Measurements from ENCODE around the gene MRPL23. TPM values are rescaled to one million over a fixed set of nuclear protein-coding genes. Genes with fewer than 3 reads are reported as not detected.

The MRPL23 gene
- total RNA-seq, 1 donor from 2014 or later, result 163 TPM

- TF ChIP-seq, protein P1, sequence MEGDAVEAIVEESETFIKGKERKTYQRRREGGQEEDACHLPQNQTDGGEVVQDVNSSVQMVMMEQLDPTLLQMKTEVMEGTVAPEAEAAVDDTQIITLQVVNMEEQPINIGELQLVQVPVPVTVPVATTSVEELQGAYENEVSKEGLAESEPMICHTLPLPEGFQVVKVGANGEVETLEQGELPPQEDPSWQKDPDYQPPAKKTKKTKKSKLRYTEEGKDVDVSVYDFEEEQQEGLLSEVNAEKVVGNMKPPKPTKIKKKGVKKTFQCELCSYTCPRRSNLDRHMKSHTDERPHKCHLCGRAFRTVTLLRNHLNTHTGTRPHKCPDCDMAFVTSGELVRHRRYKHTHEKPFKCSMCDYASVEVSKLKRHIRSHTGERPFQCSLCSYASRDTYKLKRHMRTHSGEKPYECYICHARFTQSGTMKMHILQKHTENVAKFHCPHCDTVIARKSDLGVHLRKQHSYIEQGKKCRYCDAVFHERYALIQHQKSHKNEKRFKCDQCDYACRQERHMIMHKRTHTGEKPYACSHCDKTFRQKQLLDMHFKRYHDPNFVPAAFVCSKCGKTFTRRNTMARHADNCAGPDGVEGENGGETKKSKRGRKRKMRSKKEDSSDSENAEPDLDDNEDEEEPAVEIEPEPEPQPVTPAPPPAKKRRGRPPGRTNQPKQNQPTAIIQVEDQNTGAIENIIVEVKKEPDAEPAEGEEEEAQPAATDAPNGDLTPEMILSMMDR (IDR thresholded peaks at IDR 0.05; ENCODE audit: insufficient read depth, low read length, poor library complexity, severe bottlenecking), result no peak
- H3K27me3 ChIP-seq (ENCODE audit: control insufficient read depth, insufficient read depth, low read length), result peaks cover 5% of the 10 kb centered on the region
Observed at GRCh38 chr11:1908618-1909017, 38.5 kb upstream of the MRPL23 start.

GRCh38 chr11:1909524-1909923 lies 37.6 kb upstream of the MRPL23 start:
- Histone ChIP-seq H3K36me3 (ENCODE audit: control insufficient read depth, insufficient read depth, low read length) (no peaks in the 10 kb centered on the region), H3K4me3 (ENCODE audit: low read depth, low read length) (no peak overlapping the region), H3K27me3 (ENCODE audit: control insufficient read depth, insufficient read depth, low read length) (peaks cover 5% of the 10 kb centered on the region)
- DNase-seq (ENCODE audit: low read depth), result no peak
- TF ChIP-seq, protein P1 (IDR thresholded peaks at IDR 0.05; ENCODE audit: insufficient read depth, low read length, poor library complexity, severe bottlenecking), result no peak

More at GRCh38 chr11:1908618-1909017, 38.5 kb upstream of the MRPL23 start:
- Histone ChIP-seq H3K4me3 (ENCODE audit: low read depth, low read length) (no peak overlapping the region), H3K36me3 (ENCODE audit: control insufficient read depth, insufficient read depth, low read length) (no peaks in the 10 kb centered on the region)
- no peak for DNase-seq (ENCODE audit: low read depth)

GRCh38 chr11:1912289-1912878 lies 34.7 kb upstream of the MRPL23 start:
- TF ChIP-seq, protein P1 (IDR thresholded peaks at IDR 0.05; ENCODE audit: insufficient read depth, low read length, poor library complexity, severe bottlenecking), result no peak
- no peak overlapping the region for H3K4me3 ChIP-seq (ENCODE audit: low read depth, low read length)
- DNase-seq (ENCODE audit: low read depth), result no peak
- H3K27me3 ChIP-seq (ENCODE audit: control insufficient read depth, insufficient read depth, low read length), result no peaks in the 10 kb centered on the region
- H3K36me3 ChIP-seq (ENCODE audit: control insufficient read depth, insufficient read depth, low read length), result no peaks in the 10 kb centered on the region

- Histone ChIP-seq H3K4me3 (ENCODE audit: low read depth, low read length) (no peak overlapping the region), H3K27me3 (ENCODE audit: control insufficient read depth, insufficient read depth, low read length) (no peaks in the 10 kb centered on the region), H3K36me3 (ENCODE audit: control insufficient read depth, insufficient read depth, low read length) (no peaks in the 10 kb centered on the region)
- DNase-seq (ENCODE audit: low read depth), result no peak
- TF ChIP-seq, protein P1 (IDR thresholded peaks at IDR 0.05; ENCODE audit: insufficient read depth, low read length, poor library complexity, severe bottlenecking), result no peak
Observed at GRCh38 chr11:1913271-1914060, 33.7 kb upstream of the MRPL23 start.

DNA sequence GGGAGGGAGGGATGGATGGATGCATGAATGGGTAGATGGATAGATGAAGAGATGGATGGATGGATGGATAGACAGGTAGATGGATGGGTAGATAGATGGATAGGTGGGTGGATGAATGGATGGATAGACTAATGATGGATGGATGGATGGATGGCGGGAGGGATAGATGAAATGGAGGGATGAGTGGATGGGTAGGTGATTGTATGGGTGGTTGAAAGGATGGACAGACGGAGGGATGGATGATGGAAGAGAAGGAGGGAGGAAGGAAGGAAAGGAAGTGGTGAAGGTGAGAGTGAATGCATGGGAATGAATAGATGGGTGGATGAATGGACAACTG lies 31.4 kb upstream of the MRPL23 start:
- DNase-seq (ENCODE audit: low read depth), result no peak
- H3K36me3 ChIP-seq (ENCODE audit: control insufficient read depth, insufficient read depth, low read length), result no peaks in the 10 kb centered on the region
- TF ChIP-seq, protein P1 (IDR thresholded peaks at IDR 0.05; ENCODE audit: insufficient read depth, low read length, poor library complexity, severe bottlenecking), result no peak

More for the DNA sequence above, 31.4 kb upstream of the MRPL23 start:
- Histone ChIP-seq H3K27me3 (ENCODE audit: control insufficient read depth, insufficient read depth, low read length) (no peaks in the 10 kb centered on the region), H3K4me3 (ENCODE audit: low read depth, low read length) (no peak overlapping the region)

Data from kidney epithelial cell (primary cell).